Memory B cell (primary cell): ENCODE results near the gene PTPRM.

ENCODE experiments used
- ATAC-seq: fragments of 150-1000 bp; cut with Tn5 transposase; 2 replicates; pipeline ENCODE4 v1.10.0; 2021; ENCODE audit warnings: low read depth, mild to moderate bottlenecking, moderate library complexity
- DNase-seq, 2 donors: peaks; one replicate each; pipeline ENCODE4 v3.0.0; 2022; ENCODE audit warnings: low spot score in 2 of 2
- H3K27ac Mint-ChIP-seq: one replicate; pipeline ENCODE4 v1.8.0; 2022; ENCODE audit warnings: mild to moderate bottlenecking, moderate library complexity, mixed read lengths
- H3K27me3 Mint-ChIP-seq: one replicate; pipeline ENCODE4 v1.8.0; 2022; ENCODE audit warnings: mixed read lengths
- H3K36me3 Mint-ChIP-seq: one replicate; pipeline ENCODE4 v1.8.0; 2022; ENCODE audit warnings: mild to moderate bottlenecking, mixed read lengths
- H3K4me1 Mint-ChIP-seq: one replicate; pipeline ENCODE4 v1.8.0; 2022; ENCODE audit warnings: mixed read lengths
- H3K4me3 Mint-ChIP-seq: one replicate; pipeline ENCODE4 v1.8.0; 2022; ENCODE audit warnings: mild to moderate bottlenecking, moderate library complexity, mixed read lengths
- H3K9me3 Mint-ChIP-seq: one replicate; pipeline ENCODE4 v1.8.0; 2022; ENCODE audit warnings: mixed read lengths

The PTPRM gene

DNA sequence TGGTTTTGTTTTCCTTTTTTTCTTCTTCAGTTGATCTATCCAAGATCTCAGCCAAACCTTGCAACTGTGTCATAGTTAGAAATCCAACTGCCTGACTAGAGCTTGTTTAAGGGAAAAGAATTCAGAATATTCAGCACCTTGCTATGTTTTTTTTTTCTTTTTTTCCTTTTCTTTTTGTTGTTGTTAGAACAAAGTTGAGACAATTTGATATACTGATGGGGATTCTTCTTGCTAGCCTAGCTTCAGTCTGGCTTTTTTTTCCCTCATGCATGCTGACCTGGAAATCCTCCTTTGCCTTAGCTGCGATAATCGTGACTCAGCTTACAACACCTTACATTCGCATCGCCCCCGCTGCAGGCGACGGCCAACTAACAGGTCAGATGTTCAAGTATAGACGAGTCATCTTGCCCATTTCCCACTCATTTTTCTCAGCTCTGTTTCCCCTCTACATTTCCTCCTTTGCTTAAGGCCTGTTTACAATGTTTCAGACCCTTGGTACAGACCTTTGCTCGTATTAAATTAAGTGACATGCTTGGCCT, 554.9 kb downstream of the PTPRM start:
- ATAC-seq, result no peak
- DNase-seq, result no peak

DNA sequence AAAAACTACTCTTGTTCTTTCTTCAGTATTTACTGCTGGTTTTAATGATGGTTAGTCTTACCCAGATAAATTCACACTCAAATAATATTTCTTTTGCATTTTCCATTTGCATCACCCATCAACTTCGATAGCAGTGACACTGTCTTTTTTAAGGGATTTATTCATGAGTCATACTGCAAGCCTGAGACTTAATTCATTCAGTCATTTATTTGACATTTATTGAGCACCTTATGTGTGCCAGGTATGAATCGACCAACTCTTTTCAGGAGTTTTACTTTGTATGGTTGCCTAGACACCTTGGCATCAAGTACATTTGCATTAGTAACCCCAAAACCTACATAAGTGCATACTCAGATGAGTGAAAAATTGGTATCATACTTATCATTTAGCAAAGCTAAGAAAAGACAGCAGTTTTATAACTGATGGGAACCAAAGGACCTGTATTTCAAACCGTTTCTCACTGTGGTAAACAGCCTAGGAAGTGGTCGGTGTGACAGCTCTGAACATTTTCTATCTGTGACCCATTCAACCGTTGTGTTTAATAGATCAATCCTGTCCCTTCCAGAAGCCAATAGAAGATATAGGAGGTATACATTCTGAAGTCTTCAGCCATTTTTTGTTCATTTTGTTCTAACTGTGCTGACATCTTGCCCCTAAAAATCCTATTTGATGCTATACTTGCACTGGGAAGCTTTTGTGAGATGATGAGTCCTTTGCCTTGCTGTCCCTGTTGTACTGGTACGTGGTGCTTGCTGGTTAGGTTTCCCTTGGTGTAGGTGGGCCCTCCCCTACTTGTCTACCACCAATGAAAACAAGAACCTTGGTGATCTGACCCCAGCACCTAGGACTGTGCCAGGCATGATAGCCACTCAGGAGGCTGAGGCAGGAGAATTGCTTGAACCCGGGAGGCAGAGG, 557.4 kb downstream of the PTPRM start:
- H3K27ac Mint-ChIP-seq, result no peak overlapping the region
- DNase-seq (no peak), ATAC-seq (no peak)
- H3K36me3 Mint-ChIP-seq, result no peaks in the 10 kb centered on the region
- H3K9me3 Mint-ChIP-seq, result peaks cover 1% of the 10 kb centered on the region
- no peaks in the 10 kb centered on the region for H3K4me1 Mint-ChIP-seq
- peaks cover 1% of the 10 kb centered on the region for H3K27me3 Mint-ChIP-seq
- no peak overlapping the region for H3K4me3 Mint-ChIP-seq

More for the DNA sequence above, 554.9 kb downstream of the PTPRM start:
- no peaks in the 10 kb centered on the region for H3K4me1 Mint-ChIP-seq
- H3K27ac Mint-ChIP-seq, result no peak overlapping the region
- no peak overlapping the region for H3K4me3 Mint-ChIP-seq
- peaks cover 1% of the 10 kb centered on the region for H3K9me3 Mint-ChIP-seq
- no peaks in the 10 kb centered on the region for H3K36me3 Mint-ChIP-seq
- peaks cover 1% of the 10 kb centered on the region for H3K27me3 Mint-ChIP-seq

DNA sequence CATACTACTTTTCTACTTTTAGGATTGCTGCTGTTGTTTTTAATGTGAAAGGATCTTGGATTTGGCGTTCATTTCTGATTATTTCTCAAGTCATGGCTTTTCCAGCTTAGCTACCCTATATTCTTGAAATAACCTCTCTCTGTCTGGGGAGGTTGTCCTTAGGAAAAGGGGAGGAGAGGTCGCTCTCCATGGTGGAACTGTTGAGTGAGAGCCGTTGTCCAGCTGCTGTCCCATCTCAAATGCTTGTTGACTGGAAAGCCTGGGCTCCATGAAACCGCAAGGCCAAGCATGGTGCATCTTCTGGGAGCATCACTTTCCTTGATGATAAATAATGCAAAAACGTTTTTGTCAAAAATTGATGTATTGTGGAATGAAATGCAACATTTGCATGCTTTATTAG, 563.0 kb downstream of the PTPRM start:
- no peak overlapping the region for H3K4me3 Mint-ChIP-seq
- DNase-seq (no peak), ATAC-seq (no peak)
- no peak overlapping the region for H3K27ac Mint-ChIP-seq
- H3K9me3 Mint-ChIP-seq, result peaks cover 6% of the 10 kb centered on the region
- no peaks in the 10 kb centered on the region for H3K36me3 Mint-ChIP-seq
- H3K4me1 Mint-ChIP-seq, result no peaks in the 10 kb centered on the region
- peaks cover under 1% of the 10 kb centered on the region for H3K27me3 Mint-ChIP-seq

DNA sequence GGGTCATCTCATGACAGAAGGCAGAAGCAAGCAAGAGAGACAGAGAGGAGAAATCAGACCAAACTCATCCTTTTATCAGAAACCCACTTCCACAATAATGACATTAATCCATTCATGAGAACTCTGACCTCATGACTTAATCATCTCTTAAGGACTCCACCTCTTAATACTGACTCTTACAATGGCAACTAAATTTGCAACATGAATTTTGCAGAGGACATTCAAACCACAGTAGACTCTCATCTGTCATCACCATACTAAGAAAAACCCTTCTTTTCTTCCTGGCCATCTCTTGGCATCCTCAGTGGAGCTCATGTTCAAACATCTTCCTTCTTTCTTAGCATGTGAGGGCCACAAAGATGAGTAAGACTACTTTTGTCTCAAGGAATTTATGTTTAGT, 565.9 kb downstream of the PTPRM start:
- Mint-ChIP-seq H3K9me3 (peaks cover 6% of the 10 kb centered on the region), H3K27me3 (no peaks in the 10 kb centered on the region), H3K36me3 (no peaks in the 10 kb centered on the region), H3K4me3 (no peak overlapping the region), H3K4me1 (no peaks in the 10 kb centered on the region), H3K27ac (no peak overlapping the region)
- ATAC-seq (no peak), DNase-seq (no peak)

DNA sequence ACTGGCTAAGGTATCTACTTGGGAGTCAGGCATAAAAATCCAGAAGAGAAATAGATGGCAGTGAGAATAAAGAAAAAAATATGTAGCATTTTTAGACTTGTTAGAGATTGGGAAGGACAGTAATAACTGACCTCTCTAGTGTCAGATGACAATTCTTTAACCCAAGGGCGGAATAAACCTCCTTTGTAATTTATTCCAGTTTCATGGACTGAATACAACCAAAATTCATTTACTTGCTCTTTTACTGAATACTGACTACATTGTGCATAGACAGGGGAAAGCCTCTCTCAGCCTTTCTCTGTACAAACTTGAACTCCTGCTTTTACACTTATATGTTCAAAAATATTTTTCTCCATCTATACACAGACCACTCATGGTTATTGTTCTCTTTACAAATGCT, 566.8 kb downstream of the PTPRM start:
- ATAC-seq (no peak), DNase-seq (no peak)
- Mint-ChIP-seq H3K36me3 (no peaks in the 10 kb centered on the region), H3K27me3 (no peaks in the 10 kb centered on the region), H3K4me1 (no peaks in the 10 kb centered on the region), H3K4me3 (no peak overlapping the region), H3K27ac (no peak overlapping the region), H3K9me3 (peaks cover 9% of the 10 kb centered on the region)

DNA sequence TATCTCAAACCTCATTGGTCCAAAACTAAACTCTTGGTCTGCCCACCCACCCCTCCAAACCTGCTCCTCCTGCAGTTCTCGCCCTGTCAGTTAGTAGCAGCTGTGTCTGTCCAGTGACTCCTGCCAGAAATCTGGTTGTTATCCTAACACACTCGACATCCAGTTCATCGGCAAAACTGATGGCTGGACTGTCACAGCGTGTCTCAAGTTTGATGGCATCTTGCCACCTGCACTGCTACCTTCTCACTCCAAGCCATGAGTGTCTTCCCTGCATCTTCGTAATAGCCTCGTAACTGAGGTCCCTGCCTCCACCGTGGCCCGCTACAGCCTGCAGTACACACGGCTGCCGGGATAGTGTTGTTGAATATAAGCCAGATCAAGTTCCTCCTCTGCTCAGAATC, 572.0 kb downstream of the PTPRM start:
- ATAC-seq (no peak), DNase-seq (no peak)
- Mint-ChIP-seq H3K27ac (no peak overlapping the region), H3K36me3 (no peaks in the 10 kb centered on the region), H3K27me3 (peaks cover 2% of the 10 kb centered on the region), H3K9me3 (peaks cover 10% of the 10 kb centered on the region), H3K4me3 (no peak overlapping the region), H3K4me1 (no peaks in the 10 kb centered on the region)

DNA sequence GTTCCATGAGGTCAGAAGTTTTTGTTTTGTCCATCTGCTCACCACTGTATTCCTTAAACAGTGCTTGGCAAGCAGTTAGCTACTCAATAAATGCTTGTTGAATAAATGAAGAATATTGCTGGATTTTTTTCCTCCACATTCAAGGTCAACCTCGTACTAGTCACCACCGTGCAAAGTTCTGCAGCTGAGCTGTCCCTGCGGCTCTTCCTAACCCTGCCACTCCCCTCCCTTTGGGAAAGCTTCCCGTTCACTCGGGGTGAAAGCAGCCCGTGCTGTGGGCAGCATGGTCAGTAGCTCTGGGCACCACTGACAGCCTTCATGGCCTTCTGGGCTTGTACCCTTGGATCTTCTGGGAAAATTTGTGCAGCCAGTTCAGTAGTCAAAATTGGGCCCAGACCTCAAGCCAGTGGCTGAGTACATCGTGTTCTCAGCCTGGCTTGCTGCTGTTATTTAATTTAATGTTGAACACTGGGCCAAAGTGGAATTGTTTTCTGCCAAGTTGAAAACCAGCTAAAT, 572.8 kb downstream of the PTPRM start:
- no peak for ATAC-seq
- Mint-ChIP-seq H3K9me3 (peaks cover 12% of the 10 kb centered on the region), H3K4me3 (no peak overlapping the region), H3K27ac (no peak overlapping the region), H3K27me3 (peaks cover 2% of the 10 kb centered on the region), H3K36me3 (no peaks in the 10 kb centered on the region), H3K4me1 (no peaks in the 10 kb centered on the region)
- DNase-seq, result no peak

DNA sequence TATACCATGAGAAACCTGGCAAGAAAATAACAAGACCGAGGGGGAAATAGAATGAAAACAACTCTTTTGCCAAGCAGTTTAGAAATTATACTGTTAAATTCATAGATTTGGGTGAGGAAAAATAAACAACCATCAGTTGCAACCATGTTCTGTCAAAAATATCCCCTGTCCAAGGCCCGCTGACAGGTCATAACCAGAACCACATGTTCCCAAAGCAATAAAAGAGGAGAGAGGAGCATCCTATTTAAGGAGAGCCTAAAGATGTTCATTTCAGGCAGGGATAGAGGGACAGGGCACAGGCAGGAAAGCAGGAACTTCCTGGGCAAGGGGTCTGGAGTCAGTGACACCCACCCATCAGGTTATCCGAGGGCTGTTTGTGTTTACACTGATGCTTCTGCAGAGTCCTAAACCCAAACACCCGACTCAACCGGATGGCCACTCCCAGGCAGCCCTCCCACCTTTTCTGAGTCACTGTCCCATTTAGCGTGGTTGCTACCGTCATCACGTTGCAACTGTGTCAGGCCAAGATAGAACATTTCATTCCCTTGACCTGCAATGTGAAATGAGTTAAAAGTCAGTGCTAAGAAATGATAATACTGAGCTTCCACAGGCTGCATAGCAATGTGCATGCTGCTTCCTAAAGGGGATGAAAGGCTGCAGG, 573.9 kb downstream of the PTPRM start:
- H3K36me3 Mint-ChIP-seq, result no peaks in the 10 kb centered on the region

DNA sequence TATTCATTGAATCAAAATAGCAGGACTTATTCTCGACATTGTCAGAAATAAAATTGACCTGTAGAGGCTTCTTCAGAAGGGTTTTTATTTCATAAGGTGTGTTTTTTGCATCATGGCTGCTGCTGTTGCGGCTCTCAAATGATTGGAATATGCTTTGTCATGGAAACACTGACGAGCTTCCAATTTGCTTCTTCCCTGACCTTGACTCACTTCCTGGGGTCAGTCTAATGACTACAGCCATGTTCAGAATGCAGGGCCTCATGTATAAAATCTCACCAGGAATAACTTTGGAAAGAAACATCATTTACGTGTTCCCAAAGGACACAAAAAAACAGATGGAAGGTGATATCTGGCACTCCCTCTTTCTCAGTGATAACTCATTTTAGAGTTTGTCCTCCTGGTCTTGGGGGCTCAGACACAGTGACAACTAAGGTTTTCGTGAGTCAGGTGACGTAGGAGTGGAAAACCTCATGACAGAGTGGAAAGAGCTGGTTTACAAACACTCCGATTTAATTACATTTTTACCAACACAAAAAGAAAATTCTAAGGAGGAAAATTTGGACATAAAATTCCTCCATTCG, 575.1 kb downstream of the PTPRM start:
- H3K4me1 Mint-ChIP-seq, result no peaks in the 10 kb centered on the region
- H3K4me3 Mint-ChIP-seq, result no peak overlapping the region
- H3K27me3 Mint-ChIP-seq, result peaks cover 2% of the 10 kb centered on the region
- no peaks in the 10 kb centered on the region for H3K36me3 Mint-ChIP-seq
- no peak overlapping the region for H3K27ac Mint-ChIP-seq
- DNase-seq, result no peak
- no peak for ATAC-seq
- peaks cover 17% of the 10 kb centered on the region for H3K9me3 Mint-ChIP-seq

More for the DNA sequence above, 573.9 kb downstream of the PTPRM start:
- ATAC-seq (no peak), DNase-seq (no peak)
- Mint-ChIP-seq H3K4me1 (no peaks in the 10 kb centered on the region), H3K4me3 (no peak overlapping the region), H3K9me3 (peaks cover 12% of the 10 kb centered on the region), H3K27me3 (peaks cover 2% of the 10 kb centered on the region), H3K27ac (no peak overlapping the region)

DNA sequence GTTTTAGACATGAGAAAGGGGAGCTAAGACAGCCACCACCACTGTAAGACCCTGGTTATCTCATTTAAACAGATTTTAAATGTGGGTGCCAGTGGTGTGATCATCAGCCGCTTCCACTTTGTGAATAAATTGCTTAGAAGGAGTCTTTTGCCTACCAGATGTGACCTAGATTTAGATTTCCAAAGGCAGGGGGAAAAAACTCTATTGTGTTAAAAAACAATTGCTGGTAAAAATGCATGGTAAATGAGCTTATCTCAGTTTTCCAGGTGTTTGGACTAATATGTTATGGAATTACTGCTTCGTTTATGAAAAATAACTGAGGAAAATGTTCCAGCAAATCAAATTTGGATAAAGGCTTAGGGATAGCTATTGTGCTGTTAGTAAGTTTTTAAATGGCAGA, 575.8 kb downstream of the PTPRM start:
- no peak for DNase-seq
- ATAC-seq, result no peak
- Mint-ChIP-seq H3K36me3 (no peaks in the 10 kb centered on the region), H3K4me3 (no peak overlapping the region), H3K4me1 (no peaks in the 10 kb centered on the region), H3K9me3 (peaks cover 20% of the 10 kb centered on the region), H3K27ac (no peak overlapping the region), H3K27me3 (peaks cover 2% of the 10 kb centered on the region)

DNA sequence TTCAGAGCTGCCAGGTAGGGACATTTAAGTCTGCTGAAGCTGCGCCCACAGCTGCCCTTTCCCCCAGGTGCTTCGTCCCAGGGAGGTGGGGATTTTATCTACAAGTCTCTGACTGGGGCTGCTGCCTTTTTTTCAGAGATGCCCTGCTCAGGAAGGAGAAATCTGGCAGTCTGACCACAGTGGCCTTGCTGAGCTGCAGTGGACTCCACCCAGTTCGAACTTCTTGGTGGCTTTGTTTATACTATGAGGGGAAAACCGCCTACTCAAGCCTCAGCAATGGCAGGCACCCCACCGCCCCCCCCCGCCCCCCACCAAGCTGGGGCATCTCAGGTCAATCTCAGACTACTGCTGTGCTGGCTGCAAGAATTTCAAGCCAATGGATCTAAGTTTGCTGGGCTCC, 584.1 kb downstream of the PTPRM start:
- H3K4me1 Mint-ChIP-seq, result no peaks in the 10 kb centered on the region
- no peaks in the 10 kb centered on the region for H3K36me3 Mint-ChIP-seq
- peaks cover 15% of the 10 kb centered on the region for H3K9me3 Mint-ChIP-seq
- ATAC-seq (no peak), DNase-seq (no peak)
- no peak overlapping the region for H3K27ac Mint-ChIP-seq
- H3K27me3 Mint-ChIP-seq, result no peaks in the 10 kb centered on the region
- no peak overlapping the region for H3K4me3 Mint-ChIP-seq

DNA sequence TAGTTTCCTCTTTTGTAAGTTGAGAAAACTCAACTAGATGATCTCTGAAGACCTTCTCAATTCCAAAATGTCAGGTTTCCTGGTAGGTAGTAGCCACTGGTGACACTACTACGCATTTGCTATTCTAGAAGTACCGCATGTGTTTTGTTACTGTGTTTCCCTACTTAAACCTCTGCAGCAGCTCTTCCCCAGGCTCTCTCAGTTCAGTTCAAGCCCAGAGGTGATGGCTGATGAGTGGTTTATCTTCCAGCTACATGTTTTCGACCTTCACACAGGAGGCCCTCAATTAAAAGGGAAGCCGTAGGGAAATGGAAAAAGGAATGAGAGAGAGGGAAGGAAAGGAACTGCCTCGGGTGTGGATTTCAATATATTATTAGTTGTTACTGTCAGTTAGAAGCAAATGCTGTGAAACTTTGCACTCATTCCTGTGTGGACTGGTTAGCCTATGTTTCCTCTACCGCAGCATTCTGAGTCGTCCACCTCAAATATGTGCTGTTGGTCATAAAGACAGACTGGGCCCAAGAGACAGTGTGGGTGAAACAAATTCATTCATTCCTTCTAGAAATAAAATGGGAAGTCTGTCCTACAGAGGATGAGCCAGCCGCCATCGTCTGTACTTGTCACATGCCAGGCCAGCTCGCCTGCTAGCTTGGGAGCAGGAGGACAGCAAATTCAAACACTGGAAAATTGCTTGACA, 586.9 kb downstream of the PTPRM start:
- Mint-ChIP-seq H3K4me3 (no peak overlapping the region), H3K9me3 (peaks cover 2% of the 10 kb centered on the region), H3K27me3 (no peaks in the 10 kb centered on the region), H3K36me3 (no peaks in the 10 kb centered on the region), H3K27ac (no peak overlapping the region), H3K4me1 (no peaks in the 10 kb centered on the region)
- ATAC-seq, result no peak
- DNase-seq, result no peak

DNA sequence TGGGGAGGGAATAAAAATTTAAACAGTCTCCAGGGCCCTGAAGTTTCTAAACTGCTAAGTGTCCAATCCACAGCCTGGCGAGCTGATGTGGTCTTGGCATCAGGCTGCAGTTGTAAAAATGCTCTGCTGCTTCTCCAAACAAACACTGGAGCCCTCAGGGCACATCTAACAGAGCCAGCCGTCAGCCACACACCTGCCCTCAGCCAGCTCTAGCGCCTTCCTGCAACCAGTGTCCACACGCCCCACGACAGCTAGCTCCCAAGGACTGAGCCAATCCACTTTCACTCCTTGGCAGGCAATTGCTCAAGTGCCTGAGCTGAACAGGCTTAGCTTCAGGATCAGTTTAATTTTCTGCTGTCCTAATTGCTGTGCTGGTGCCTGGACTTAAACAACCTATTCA, 595.7 kb downstream of the PTPRM start:
- H3K27ac Mint-ChIP-seq, result no peak overlapping the region
- ATAC-seq, result no peak
- H3K9me3 Mint-ChIP-seq, result no peaks in the 10 kb centered on the region
- H3K36me3 Mint-ChIP-seq, result no peaks in the 10 kb centered on the region
- no peaks in the 10 kb centered on the region for H3K27me3 Mint-ChIP-seq
- H3K4me3 Mint-ChIP-seq, result no peak overlapping the region
- no peak for DNase-seq
- no peaks in the 10 kb centered on the region for H3K4me1 Mint-ChIP-seq
